Calu3 (cell line): ENCODE results near the gene TINCR. TPM values are rescaled to one million over a fixed set of nuclear protein-coding genes. Genes with fewer than 3 reads are reported as not detected.
A peak's percentile ranks its signal among the peaks of the same experiment; 100 is the strongest.

Source experiments
- BruUV-seq: library from RNA; stranded (reverse); fragments of 400-500 nt; replicated peaks from 2 replicates; lab custom pipeline; 2021; lab: Mats Ljungman, UMichigan
- CTCF ChIA-PET: fragments of 300-600 bp; sonication (Branson Sonifier 250); formaldehyde crosslinking; loops from one replicate; lab custom pipeline; 2022; ENCODE audit warnings: antibody characterized with exemption; lab: Charles Lee
- DNase-seq: peaks from one replicate; pipeline ENCODE4 v3.0.0; 2022
- H3K27ac Mint-ChIP-seq: one replicate; pipeline ENCODE4 v1.8.0; 2022; ENCODE audit warnings: mixed read lengths; ENCODE audit not compliant: unreplicated experiment
- H3K27me3 Mint-ChIP-seq: one replicate; pipeline ENCODE4 v1.8.0; 2022; ENCODE audit warnings: mixed read lengths; ENCODE audit not compliant: unreplicated experiment
- H3K36me3 Mint-ChIP-seq: one replicate; pipeline ENCODE4 v1.8.0; 2022; ENCODE audit warnings: mild to moderate bottlenecking, moderate library complexity, mixed read lengths; ENCODE audit not compliant: insufficient read depth, unreplicated experiment
- H3K4me1 Mint-ChIP-seq: one replicate; pipeline ENCODE4 v1.8.0; 2022; ENCODE audit warnings: mild to moderate bottlenecking, low read depth, mixed read lengths; ENCODE audit not compliant: unreplicated experiment
- H3K4me3 Mint-ChIP-seq: one replicate; pipeline ENCODE4 v1.8.0; 2022; ENCODE audit warnings: mild to moderate bottlenecking, low read depth, moderate library complexity, mixed read lengths; ENCODE audit not compliant: unreplicated experiment
- H3K9me3 Mint-ChIP-seq: one replicate; pipeline ENCODE4 v1.8.0; 2022; ENCODE audit warnings: low read depth, mixed read lengths; ENCODE audit not compliant: unreplicated experiment
- intact Hi-C: fragments of 100-400 bp; cut with micrococcal nuclease; formaldehyde crosslinking; loops from one replicate; pipeline ENCODE4 v1.10.0; 2022; ENCODE audit not compliant: unreplicated experiment
- total RNA-seq: library from RNA; stranded (reverse); gene quantifications from 2 replicates; pipeline ENCODE4 v1.2.3, GENCODE V29; 2022
- TF ChIP-seq, protein P1 (sequence below): fragments of 200-600 bp; IDR thresholded peaks from one replicate; pipeline ENCODE4 v1.8.0; 2022; ENCODE audit warnings: antibody characterized with exemption; ENCODE audit not compliant: unreplicated experiment

The TINCR gene
- total RNA-seq, 1 experiment from 2014 or later, result 0.40 TPM

GRCh38 chr19:5562280-5562679 is 5.5 kb downstream of the TINCR start:
- no TSS peak for BruUV-seq
- Mint-ChIP-seq H3K9me3 (peaks cover 2% of the 10 kb centered on the region), H3K4me3 (no peak overlapping the region), H3K36me3 (no peaks in the 10 kb centered on the region), H3K27me3 (peaks cover 32% of the 10 kb centered on the region), H3K4me1 (no peaks in the 10 kb centered on the region), H3K27ac (no peak overlapping the region)
- TF ChIP-seq, protein P1, sequence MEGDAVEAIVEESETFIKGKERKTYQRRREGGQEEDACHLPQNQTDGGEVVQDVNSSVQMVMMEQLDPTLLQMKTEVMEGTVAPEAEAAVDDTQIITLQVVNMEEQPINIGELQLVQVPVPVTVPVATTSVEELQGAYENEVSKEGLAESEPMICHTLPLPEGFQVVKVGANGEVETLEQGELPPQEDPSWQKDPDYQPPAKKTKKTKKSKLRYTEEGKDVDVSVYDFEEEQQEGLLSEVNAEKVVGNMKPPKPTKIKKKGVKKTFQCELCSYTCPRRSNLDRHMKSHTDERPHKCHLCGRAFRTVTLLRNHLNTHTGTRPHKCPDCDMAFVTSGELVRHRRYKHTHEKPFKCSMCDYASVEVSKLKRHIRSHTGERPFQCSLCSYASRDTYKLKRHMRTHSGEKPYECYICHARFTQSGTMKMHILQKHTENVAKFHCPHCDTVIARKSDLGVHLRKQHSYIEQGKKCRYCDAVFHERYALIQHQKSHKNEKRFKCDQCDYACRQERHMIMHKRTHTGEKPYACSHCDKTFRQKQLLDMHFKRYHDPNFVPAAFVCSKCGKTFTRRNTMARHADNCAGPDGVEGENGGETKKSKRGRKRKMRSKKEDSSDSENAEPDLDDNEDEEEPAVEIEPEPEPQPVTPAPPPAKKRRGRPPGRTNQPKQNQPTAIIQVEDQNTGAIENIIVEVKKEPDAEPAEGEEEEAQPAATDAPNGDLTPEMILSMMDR, result no peak
- no peak for DNase-seq
- CTCF ChIA-PET, result no interaction called here
- intact Hi-C loops, result no loop called here

DNA sequence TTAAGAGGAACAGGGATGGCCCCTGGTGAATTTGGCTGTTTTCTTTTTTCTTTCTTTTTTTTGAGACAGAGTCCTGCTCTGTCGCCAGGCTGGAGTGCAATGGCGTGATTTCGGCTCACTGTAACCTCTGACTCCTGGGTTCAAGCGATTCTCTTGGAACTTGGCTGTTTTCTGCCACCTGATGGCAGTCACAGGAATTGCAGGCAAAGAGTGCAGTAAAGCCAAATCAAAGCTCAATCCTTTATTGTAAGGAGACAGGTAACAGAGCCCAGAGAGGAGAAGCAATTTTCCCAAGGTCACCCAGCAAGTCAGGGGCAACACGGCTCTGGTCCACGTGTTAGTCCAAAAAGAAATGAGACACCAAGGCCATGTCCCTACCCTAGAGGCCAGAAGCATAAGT is 6.2 kb downstream of the TINCR start:
- DNase-seq, result no peak
- CTCF ChIA-PET, result no interaction called here
- BruUV-seq, result no TSS peak

DNA sequence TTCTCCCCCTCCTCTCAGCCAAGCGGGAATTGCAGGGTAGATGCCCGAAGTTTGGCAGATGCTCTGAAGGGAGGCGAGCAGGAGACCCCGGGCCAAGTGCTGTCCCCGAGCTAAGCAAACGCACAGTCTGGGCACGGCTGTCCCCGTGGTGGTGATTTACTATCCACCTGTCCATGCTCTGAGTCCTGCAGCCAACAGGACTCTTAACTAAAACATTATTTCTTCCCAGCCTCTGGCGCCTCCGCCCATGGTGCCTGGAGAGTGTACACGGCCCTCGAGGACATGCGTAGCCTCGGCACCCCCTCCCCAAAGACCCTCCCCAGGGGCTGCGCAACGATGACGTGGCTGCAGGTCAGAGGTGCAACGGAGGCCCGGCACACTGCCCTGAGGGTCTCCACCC is 7.6 kb downstream of the TINCR start:
- Mint-ChIP-seq H3K27ac (no peak overlapping the region), H3K4me1 (no peaks in the 10 kb centered on the region), H3K27me3 (peaks cover 44% of the 10 kb centered on the region), H3K4me3 (no peak overlapping the region), H3K9me3 (peaks cover 2% of the 10 kb centered on the region), H3K36me3 (no peaks in the 10 kb centered on the region)
- no TSS peak for BruUV-seq
- no peak for DNase-seq
- intact Hi-C loops, result no loop called here
- TF ChIP-seq, protein P1, result no peak
- CTCF ChIA-PET, result no interaction called here

More for the DNA sequence above, 6.2 kb downstream of the TINCR start:
- intact Hi-C loops, result no loop called here
- H3K9me3 Mint-ChIP-seq, result peaks cover 2% of the 10 kb centered on the region
- TF ChIP-seq, protein P1, result peak; percentile 24
- H3K36me3 Mint-ChIP-seq, result no peaks in the 10 kb centered on the region
- H3K4me3 Mint-ChIP-seq, result no peak overlapping the region
- no peak overlapping the region for H3K27ac Mint-ChIP-seq
- peaks cover 40% of the 10 kb centered on the region for H3K27me3 Mint-ChIP-seq
- no peaks in the 10 kb centered on the region for H3K4me1 Mint-ChIP-seq

DNA sequence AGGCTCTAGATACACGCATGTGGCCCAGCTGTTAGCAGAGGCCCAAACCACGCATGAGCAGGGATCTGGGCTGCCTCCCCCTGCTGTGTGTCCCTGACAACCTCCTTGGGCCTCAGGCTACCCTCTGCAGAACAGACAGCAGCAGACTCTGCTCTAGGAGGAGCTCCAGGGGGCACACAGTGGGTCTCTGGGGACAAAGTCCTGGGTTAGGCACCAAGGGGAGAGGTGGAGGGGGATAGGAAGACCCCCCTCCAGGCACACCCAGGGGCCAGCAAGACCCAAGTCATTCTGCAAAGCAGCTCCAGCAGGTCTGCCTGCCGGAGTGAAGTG is 8.0 kb downstream of the TINCR start:
- BruUV-seq, result no TSS peak
- Mint-ChIP-seq H3K27ac (no peak overlapping the region), H3K27me3 (peaks cover 44% of the 10 kb centered on the region), H3K4me3 (no peak overlapping the region), H3K4me1 (no peaks in the 10 kb centered on the region), H3K9me3 (peaks cover 2% of the 10 kb centered on the region), H3K36me3 (no peaks in the 10 kb centered on the region)
- intact Hi-C loops, result no loop called here
- TF ChIP-seq, protein P1, result no peak
- CTCF ChIA-PET, result no interaction called here
- DNase-seq, result no peak
